MM.1S (cell line): Measurements from ENCODE around the gene C1QC.

Experiments
- DNase-seq: peaks from one replicate; pipeline ENCODE4 v3.0.0-alpha.2; 2015
- H2AFZ ChIP-seq: fragments of 300-600 bp; sonication (generic); 2 replicates; pipeline ENCODE4 v1.6.0; 2016; ENCODE audit warnings: antibody characterized with exemption, low read length
- H3F3A ChIP-seq: fragments of 300-600 bp; sonication (generic); 2 replicates; pipeline ENCODE4 v1.6.1; 2016; ENCODE audit warnings: mild to moderate bottlenecking, antibody characterized with exemption, low read length, moderate library complexity, mixed read lengths; ENCODE audit not compliant: insufficient read depth
- H3K27ac ChIP-seq: fragments of 300-600 bp; sonication (generic); 2 replicates; pipeline ENCODE4 v1.5.1; 2016; ENCODE audit warnings: mild to moderate bottlenecking, low read length
- H3K27me3 ChIP-seq: fragments of 300-600 bp; sonication (generic); replicated peaks from 2 replicates; pipeline ENCODE4 v1.6.0; 2016; ENCODE audit warnings: low read length; ENCODE audit not compliant: insufficient read depth
- H3K36me3 ChIP-seq: fragments of 300-600 bp; sonication (generic); replicated peaks from 2 replicates; pipeline ENCODE4 v1.6.1; 2016; ENCODE audit warnings: mild to moderate bottlenecking, low read length, mixed read lengths; ENCODE audit not compliant: insufficient read depth
- H3K4me1 ChIP-seq: fragments of 300-600 bp; sonication (generic); 2 replicates; pipeline ENCODE4 v1.6.1; 2016; ENCODE audit warnings: low read length, mixed read lengths
- H3K4me2 ChIP-seq: fragments of 300-600 bp; sonication (generic); 2 replicates; pipeline ENCODE4 v1.6.0; 2016; ENCODE audit warnings: low read depth, low read length
- H3K4me3 ChIP-seq: fragments of 300-600 bp; sonication (generic); 2 replicates; pipeline ENCODE4 v1.5.1; 2016; ENCODE audit warnings: low read length, mixed read lengths
- H3K79me2 ChIP-seq: fragments of 300-600 bp; sonication (generic); 2 replicates; pipeline ENCODE4 v1.6.1; 2016; ENCODE audit warnings: mixed run types, low read length, mixed read lengths
- H3K9ac ChIP-seq: fragments of 300-600 bp; sonication (generic); 2 replicates; pipeline ENCODE4 v1.6.1; 2016; ENCODE audit warnings: low read length, mixed read lengths
- H3K9me2 ChIP-seq: fragments of 300-600 bp; sonication (generic); replicated peaks from 2 replicates; pipeline ENCODE4 v1.6.1; 2016; ENCODE audit warnings: mild to moderate bottlenecking, low read length, mixed read lengths; ENCODE audit not compliant: insufficient read depth
- H3K9me3 ChIP-seq: fragments of 300-600 bp; sonication (generic); replicated peaks from 2 replicates; pipeline ENCODE4 v1.6.1; 2016; ENCODE audit warnings: mild to moderate bottlenecking, low read length, mixed read lengths; ENCODE audit not compliant: insufficient read depth
- H4K20me1 ChIP-seq: fragments of 300-600 bp; sonication (generic); 2 replicates; pipeline ENCODE4 v1.6.1; 2016; ENCODE audit warnings: mild to moderate bottlenecking, low read length, moderate library complexity, mixed read lengths; ENCODE audit not compliant: insufficient read depth
- EZH2 ChIP-seq: fragments of 300-600 bp; sonication (generic); optimal IDR thresholded peaks from 2 replicates; pipeline ENCODE3; 2017; ENCODE audit warnings: low read depth, mild to moderate bottlenecking, antibody characterized with exemption, low read length, mixed read lengths
- EZH2phosphoT487 ChIP-seq: fragments of 300-600 bp; sonication (generic); IDR thresholded peaks from 2 replicates; pipeline ENCODE4 v1.6.1; 2018; ENCODE audit warnings: antibody characterized with exemption, low read length
- TF ChIP-seq, protein P1 (sequence below): fragments of 300-600 bp; sonication (generic); IDR thresholded peaks from 2 replicates; pipeline ENCODE4 v1.5.1; 2016; ENCODE audit warnings: antibody characterized with exemption, low read length, mixed read lengths

C1QC gene

DNA sequence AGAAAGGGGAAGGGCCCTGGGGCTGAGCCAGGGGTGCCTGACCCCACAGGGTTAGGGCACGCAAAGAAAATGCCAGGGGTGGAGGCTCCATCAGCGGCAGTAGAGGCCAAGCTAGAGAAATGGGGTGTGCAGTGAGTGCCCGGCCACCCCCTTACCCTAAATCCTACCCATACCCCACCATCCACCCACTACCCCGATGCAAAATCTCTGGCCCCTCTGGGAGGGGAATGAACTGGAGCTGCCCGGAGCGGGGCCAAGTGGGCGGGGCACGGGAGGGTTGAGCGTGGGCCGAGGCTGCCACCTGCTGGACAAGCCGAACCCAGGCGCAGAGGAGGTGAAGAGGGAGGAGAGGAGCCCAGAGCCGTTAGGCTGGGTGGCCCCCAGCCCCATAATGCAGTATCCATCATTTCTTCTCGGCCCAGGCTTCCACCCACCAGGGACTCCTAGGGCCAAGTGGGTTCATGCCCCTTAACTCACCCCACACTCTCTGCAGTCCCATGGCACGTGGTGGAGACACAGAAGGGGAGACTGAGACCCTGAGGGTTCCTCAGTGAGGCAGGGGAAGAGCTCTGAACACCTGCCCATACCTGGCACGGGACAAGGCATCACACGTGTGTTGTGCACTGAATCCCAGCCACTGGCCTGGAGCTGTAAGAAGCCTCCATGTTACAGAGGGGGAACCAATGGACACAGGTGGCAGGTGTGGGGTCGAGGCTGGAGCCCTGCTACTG, 1.4 kb upstream of the C1QC start:
- H3K4me2 ChIP-seq: peak overlapping the region; percentile 36; the same call in 1 of the 2 replicates
- no peak overlapping the region for H2AFZ ChIP-seq
- no peak overlapping the region for H3K4me3 ChIP-seq
- H3K27me3 ChIP-seq: peaks cover 54% of the 10 kb centered on the region
- H3K9me2 ChIP-seq: no peaks in the 10 kb centered on the region
- H4K20me1 ChIP-seq: no peaks in the 10 kb centered on the region
- H3K79me2 ChIP-seq: no peaks in the 10 kb centered on the region
- H3K36me3 ChIP-seq: no peaks in the 10 kb centered on the region
- H3F3A ChIP-seq: no peaks in the 10 kb centered on the region
- H3K9me3 ChIP-seq: no peaks in the 10 kb centered on the region
- peak; percentile 43 for DNase-seq
- H3K9ac ChIP-seq: no peak overlapping the region
- no peaks in the 10 kb centered on the region for H3K4me1 ChIP-seq
- H3K27ac ChIP-seq: no peak overlapping the region
- TF ChIP-seq EZH2: no peak
- TF ChIP-seq, protein P1, sequence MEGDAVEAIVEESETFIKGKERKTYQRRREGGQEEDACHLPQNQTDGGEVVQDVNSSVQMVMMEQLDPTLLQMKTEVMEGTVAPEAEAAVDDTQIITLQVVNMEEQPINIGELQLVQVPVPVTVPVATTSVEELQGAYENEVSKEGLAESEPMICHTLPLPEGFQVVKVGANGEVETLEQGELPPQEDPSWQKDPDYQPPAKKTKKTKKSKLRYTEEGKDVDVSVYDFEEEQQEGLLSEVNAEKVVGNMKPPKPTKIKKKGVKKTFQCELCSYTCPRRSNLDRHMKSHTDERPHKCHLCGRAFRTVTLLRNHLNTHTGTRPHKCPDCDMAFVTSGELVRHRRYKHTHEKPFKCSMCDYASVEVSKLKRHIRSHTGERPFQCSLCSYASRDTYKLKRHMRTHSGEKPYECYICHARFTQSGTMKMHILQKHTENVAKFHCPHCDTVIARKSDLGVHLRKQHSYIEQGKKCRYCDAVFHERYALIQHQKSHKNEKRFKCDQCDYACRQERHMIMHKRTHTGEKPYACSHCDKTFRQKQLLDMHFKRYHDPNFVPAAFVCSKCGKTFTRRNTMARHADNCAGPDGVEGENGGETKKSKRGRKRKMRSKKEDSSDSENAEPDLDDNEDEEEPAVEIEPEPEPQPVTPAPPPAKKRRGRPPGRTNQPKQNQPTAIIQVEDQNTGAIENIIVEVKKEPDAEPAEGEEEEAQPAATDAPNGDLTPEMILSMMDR: peak; percentile 82

DNA sequence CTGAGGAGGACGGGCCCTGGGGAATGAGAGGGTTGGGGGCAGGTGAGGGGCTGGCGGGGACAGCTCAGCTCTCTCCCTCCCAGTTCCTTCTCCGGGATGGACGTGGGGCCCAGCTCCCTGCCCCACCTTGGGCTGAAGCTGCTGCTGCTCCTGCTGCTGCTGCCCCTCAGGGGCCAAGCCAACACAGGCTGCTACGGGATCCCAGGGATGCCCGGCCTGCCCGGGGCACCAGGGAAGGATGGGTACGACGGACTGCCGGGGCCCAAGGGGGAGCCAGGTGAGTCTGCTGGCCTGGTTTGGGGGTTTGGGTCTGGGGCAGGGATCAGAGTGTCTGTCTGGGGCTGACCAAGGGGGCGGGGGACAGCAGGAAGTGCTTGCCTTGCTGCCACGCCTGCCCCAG, 495 bp downstream of the C1QC start:
- Histone ChIP-seq H3K4me1 (no peaks in the 10 kb centered on the region), H3K4me3 (no peak overlapping the region), H3K9me2 (no peaks in the 10 kb centered on the region), H3K27ac (no peak overlapping the region), H3F3A (no peaks in the 10 kb centered on the region), H4K20me1 (no peaks in the 10 kb centered on the region), H3K36me3 (no peaks in the 10 kb centered on the region), H3K27me3 (peaks cover 68% of the 10 kb centered on the region), H3K9ac (no peak overlapping the region), H3K9me3 (no peaks in the 10 kb centered on the region), H3K79me2 (no peaks in the 10 kb centered on the region), H2AFZ (no peak overlapping the region), H3K4me2 (no peak overlapping the region)
- TF ChIP-seq, protein P1: no peak
- TF ChIP-seq EZH2phosphoT487: no peak
- no peak for TF ChIP-seq EZH2
- no peak for DNase-seq

DNA sequence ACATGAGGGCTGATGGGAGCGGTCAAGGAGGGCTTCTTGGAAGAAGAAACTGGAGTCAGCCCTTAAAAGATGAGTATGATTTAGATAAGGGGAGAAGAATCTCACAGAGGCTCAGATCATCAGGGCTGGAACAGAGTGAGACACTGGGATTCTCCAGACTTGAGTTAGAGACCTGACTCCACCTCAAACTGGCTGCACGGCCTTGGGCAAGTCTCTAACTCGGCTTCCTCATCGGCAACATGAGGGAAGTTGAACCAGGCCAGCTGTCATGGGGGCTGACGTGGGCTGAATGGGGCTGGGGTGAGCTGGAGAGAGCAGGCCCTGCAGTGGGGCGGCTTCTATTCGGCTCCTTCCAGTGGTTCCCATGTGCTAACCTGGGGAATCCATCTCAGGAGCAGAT, 2.5 kb downstream of the C1QC start:
- H3K79me2 ChIP-seq: no peaks in the 10 kb centered on the region
- H3K36me3 ChIP-seq: no peaks in the 10 kb centered on the region
- H3K4me1 ChIP-seq: no peaks in the 10 kb centered on the region
- H3F3A ChIP-seq: no peaks in the 10 kb centered on the region
- no peak for DNase-seq
- no peaks in the 10 kb centered on the region for H3K9me3 ChIP-seq
- H3K27ac ChIP-seq: no peak overlapping the region
- no peak overlapping the region for H3K9ac ChIP-seq
- no peaks in the 10 kb centered on the region for H3K9me2 ChIP-seq
- no peak overlapping the region for H2AFZ ChIP-seq
- no peak overlapping the region for H3K4me2 ChIP-seq
- no peaks in the 10 kb centered on the region for H4K20me1 ChIP-seq
- peaks cover 81% of the 10 kb centered on the region for H3K27me3 ChIP-seq
- H3K4me3 ChIP-seq: no peak overlapping the region
- TF ChIP-seq EZH2 (no peak), EZH2phosphoT487 (no peak)
- TF ChIP-seq, protein P1: no peak
